NCI-H748 treated with DMSO at 0.1 percent for 48 hours (cell line): ENCODE measurements around the gene GRID1.

Experiments
- DNase-seq: peaks from one replicate; lab custom pipeline; 2025; lab: John Stamatoyannopoulos, UW

The GRID1 gene

GRCh38 chr10:85810674-85811073, 555.9 kb downstream of the GRID1 start:
- DNase-seq = no peak

- DNase-seq = no peak
Observed at GRCh38 chr10:85795460-85795859, 571.1 kb downstream of the GRID1 start.

- DNase-seq = no peak
Observed at GRCh38 chr10:85794553-85794952, 572.0 kb downstream of the GRID1 start.

- DNase-seq = no peak
Observed at GRCh38 chr10:85792533-85792858, 574.1 kb downstream of the GRID1 start.

- no peak for DNase-seq
Observed at GRCh38 chr10:85791818-85792532, 574.6 kb downstream of the GRID1 start.

GRCh38 chr10:85789982-85790789, 576.4 kb downstream of the GRID1 start:
- DNase-seq = no peak

GRCh38 chr10:85789125-85789524, 577.5 kb downstream of the GRID1 start:
- DNase-seq = no peak

GRCh38 chr10:85788570-85788969, 578.0 kb downstream of the GRID1 start:
- no peak for DNase-seq

- no peak for DNase-seq
Observed at GRCh38 chr10:85787881-85788280, 578.7 kb downstream of the GRID1 start.

- DNase-seq = no peak
Observed at GRCh38 chr10:85787393-85787792, 579.2 kb downstream of the GRID1 start.

GRCh38 chr10:85786401-85786899, 580.1 kb downstream of the GRID1 start:
- DNase-seq = peak; percentile 30

- DNase-seq = no peak
Observed at GRCh38 chr10:85784792-85785191, 581.8 kb downstream of the GRID1 start.

GRCh38 chr10:85781404-85781803, 585.2 kb downstream of the GRID1 start:
- DNase-seq = no peak

- no peak for DNase-seq
Observed at GRCh38 chr10:85778074-85778473, 588.5 kb downstream of the GRID1 start.

- no peak for DNase-seq
Observed at GRCh38 chr10:85767891-85768290, 598.7 kb downstream of the GRID1 start.

GRCh38 chr10:85764108-85764507, 602.5 kb downstream of the GRID1 start:
- no peak for DNase-seq

- DNase-seq = no peak
Observed at GRCh38 chr10:85761906-85762445, 604.6 kb downstream of the GRID1 start.

- no peak for DNase-seq
Observed at GRCh38 chr10:85741626-85742300, 624.8 kb downstream of the GRID1 start.

- DNase-seq = no peak
Observed at GRCh38 chr10:85735997-85736396, 630.6 kb downstream of the GRID1 start.

- no peak for DNase-seq
Observed at GRCh38 chr10:85734791-85735190, 631.8 kb downstream of the GRID1 start.

- DNase-seq = no peak
Observed at GRCh38 chr10:85724215-85724614, 642.4 kb downstream of the GRID1 start.

- DNase-seq = no peak
Observed at GRCh38 chr10:85720931-85721590, 645.5 kb downstream of the GRID1 start.
